ELR (cell line): ENCODE results near the gene NEURL2.

ENCODE experiments used
- DNase-seq: peaks from one replicate; pipeline ENCODE4 v3.0.0-alpha.2; 2015; ENCODE audit warnings: low read depth

Gene NEURL2

GRCh38 chr20:45872626-45873025 is 18.4 kb downstream of the NEURL2 start:
- DNase-seq, result no peak

GRCh38 chr20:45867819-45868176 is 23.2 kb downstream of the NEURL2 start:
- peak; percentile 88 for DNase-seq

DNA sequence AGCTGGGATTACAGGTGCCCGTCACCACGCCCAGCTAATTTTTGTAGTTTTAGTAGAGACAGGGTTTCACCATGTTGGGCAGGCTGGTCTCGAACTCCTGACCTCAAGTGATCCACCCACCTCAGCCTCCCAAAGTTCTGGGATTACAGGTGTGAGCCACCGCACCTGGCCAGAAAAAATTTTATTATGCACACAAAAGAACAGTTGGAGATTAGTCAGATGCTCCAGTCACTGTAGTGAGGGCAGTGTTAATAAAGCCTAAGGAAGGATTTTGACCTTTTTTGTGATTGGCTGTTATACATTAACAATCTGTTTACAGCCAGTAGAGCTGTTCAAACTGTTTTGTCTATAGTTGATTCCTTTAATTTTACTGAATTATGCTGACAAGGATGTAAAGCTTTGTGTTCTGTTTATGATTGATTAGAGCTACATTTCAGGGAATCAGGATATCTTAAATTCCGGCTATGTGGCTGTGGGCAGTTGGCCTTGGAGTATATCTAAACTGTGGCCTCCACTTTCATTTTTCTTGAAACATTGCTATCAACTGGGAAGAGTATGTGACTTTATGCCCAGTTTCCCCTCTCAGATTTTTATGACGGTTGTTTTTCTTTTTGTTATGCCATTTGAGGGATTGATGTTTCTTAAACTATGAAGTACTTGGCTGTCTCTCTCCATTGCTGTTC is 23.7 kb downstream of the NEURL2 start:
- no peak for DNase-seq

- no peak for DNase-seq
Measured at GRCh38 chr20:45866454-45866853, 24.6 kb downstream of the NEURL2 start.

- no peak for DNase-seq
Measured at GRCh38 chr20:45863543-45864470, 27.2 kb downstream of the NEURL2 start.

GRCh38 chr20:45861221-45862075 is 29.6 kb downstream of the NEURL2 start:
- DNase-seq, result no peak

DNA sequence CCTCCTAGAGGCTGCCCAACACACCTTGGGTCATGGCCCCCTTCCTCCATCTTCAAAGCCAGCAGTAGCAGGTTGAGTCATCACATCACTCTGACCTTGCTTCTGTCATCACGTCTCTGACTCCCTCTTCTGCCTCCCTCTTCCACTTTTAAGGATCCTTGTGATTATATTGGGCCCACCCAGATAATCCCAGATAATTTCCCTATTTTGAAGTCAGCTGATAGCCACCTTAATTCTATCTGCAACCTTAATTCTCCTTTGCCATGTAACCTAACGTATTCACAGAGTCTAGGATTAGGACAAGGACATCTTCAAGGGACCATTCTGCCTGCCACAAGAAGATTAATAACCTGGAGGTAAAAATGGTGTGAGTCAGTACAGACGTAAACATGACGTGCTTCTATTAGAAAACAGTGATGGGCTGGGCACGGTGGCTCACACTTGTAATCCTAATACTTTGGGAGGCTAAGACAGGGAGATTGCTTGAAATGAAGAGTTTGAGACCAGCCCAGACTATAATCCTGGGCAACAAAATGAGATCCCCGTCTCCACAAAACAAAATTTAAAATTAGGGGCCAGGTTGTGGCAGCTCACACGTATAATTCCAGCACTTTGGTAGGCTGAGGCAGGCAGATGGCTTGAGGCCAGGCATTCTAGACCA is 30.3 kb downstream of the NEURL2 start:
- peak; percentile 66 for DNase-seq

GRCh38 chr20:45859916-45860315 is 31.1 kb downstream of the NEURL2 start:
- DNase-seq, result no peak

DNA sequence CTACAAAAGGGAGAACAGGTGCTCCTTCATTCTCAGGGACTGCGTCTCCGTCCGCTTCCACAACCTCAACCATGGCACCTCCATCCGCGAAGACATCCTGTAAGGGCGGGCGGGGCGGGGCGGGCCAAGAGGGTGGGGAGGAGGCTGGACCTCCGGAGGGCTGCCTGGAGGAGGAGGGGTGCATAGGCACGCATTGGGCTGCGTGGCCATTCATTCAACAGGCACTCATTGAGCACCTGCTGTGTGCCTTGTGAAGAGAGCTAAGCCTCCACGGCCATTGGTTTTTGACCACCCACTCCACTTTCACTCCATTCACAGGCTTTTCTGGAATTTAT is 33.2 kb downstream of the NEURL2 start:
- DNase-seq, result peak; percentile 57

- DNase-seq, result peak; percentile 100
Measured at GRCh38 chr20:45857114-45857881, 33.7 kb downstream of the NEURL2 start, which contains the start of the genes ACOT8 and ZSWIM3. Gene ACOT8, minus strand, starts transcription at chr20:45857392. Its CDS starts 77 bp downstream, at chr20:45857315. Gene ZSWIM3, plus strand, starts transcription at chr20:45857614. Its CDS starts 212 bp downstream, at chr20:45857826.

GRCh38 chr20:45853484-45853883 is 37.5 kb downstream of the NEURL2 start:
- DNase-seq, result no peak

- no peak for DNase-seq
Measured at GRCh38 chr20:45852326-45852725, 38.7 kb downstream of the NEURL2 start.

DNA sequence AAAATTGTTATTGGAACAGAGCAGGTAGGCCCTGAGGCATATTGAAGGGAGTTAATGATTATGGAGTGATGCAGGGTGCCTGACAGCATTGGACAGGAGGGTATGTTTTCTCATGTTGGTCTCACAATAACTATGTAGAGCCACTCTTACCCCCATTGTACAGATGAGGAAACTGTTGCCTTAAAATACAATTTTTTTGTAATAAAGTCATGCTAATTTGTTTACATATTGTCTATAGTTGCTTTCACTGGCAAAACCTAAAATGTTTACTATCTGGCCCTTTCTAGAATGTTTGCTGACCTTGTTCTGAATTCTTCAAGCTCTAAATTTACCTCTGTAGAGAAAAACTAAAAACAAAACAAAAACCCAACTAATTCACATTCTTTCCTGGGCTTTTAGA is 39.5 kb downstream of the NEURL2 start:
- no peak for DNase-seq

- no peak for DNase-seq
Measured at GRCh38 chr20:45850926-45851325, 40.1 kb downstream of the NEURL2 start.

DNA sequence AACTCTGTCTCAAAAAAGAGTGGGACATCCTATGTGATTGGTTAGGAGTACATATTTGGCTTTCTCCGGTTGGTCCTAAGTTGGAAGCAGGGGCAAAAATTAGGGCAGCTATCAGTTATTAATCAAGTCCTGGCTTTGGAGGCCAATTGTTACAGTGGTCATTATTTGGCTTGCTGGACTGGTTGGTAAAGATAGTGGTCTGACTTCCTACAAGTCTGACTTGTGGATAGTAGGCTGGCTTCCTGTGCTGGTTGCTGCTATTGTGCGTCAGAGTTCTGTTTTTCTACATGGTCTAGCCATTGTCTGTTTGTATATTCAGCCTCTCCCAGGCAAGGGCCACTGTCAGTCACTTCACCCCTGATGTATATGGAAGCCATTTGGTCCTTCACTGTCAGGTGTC is 40.8 kb downstream of the NEURL2 start:
- DNase-seq, result no peak

DNA sequence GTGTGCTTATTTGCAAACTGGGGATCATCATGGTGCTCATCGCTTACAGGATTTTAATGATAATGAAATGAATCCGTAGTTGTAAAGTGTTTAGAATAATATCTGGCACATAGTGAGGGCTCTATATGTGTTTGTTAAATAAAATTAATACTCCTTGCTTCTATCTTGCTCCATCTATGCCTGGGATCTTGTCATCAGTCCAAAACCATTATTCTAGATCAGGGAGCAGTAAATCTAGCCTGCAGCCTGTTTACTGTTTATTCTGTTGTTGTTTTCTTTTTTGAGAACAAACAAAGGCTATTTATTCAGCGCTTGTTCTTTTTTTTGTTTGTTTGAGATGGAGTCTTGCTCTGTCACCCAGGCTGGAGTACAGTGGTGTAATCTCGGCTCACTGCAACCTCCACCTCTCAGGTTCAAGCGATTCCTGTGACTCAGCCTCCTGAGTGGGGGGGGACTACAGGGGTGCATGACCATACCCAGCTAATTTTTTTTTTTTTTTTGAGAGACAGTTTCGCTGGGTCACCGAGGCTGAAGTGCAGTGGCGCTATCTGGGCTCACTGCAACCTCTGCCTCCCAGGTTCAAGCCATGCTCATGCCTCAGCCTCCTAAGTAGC is 41.9 kb downstream of the NEURL2 start:
- DNase-seq, result no peak

DNA sequence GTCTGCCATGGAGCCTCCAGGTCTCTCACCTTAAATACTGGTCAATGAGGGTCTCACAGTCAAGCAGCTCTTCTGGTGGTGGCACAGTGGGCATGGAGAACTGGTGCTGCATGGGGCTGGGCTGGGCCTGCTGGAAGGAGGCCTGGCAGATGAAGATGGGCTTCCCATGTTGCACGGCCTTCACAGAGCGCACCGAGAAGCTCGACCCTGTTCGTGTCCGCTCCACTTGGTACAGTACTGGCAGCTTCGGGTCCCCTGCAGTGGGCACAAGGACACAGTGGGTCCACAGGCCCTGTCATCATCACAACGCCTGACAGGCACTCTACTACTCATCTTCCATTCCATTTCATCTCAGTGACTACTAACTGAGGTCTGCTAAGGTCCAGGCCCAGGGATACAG is 42.6 kb downstream of the NEURL2 start:
- DNase-seq, result no peak

DNA sequence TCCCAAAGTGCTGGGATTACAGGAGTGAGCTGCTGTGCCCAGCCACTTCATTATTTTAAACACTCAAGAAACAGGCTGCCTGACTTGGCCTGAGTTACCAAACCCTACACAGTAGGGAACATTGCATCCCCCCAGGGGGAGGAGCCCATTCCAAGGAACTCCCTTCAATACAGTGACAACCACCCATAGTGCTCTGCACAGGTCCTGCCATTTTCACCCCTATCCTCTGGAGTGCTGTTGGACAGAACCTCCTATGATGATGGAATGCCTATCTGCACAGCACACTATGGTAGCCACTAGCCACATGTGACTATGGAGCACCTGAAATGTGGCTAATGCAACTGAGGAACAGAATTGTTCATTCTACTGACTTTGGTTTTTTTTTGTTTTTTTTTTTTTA is 45.6 kb downstream of the NEURL2 start:
- DNase-seq, result no peak

- DNase-seq, result no peak
Measured at GRCh38 chr20:45843506-45843905, 47.5 kb downstream of the NEURL2 start.

GRCh38 chr20:45842169-45842812 is 48.7 kb downstream of the NEURL2 start:
- no peak for DNase-seq
